Activated naive CD4-positive, alpha-beta T cell treated with anti-CD3 and anti-CD28 coated beads for 36 hours (primary cell): ENCODE data around the gene TJP1. TPM values are rescaled to one million over a fixed set of nuclear protein-coding genes. Genes with fewer than 3 reads are reported as not detected.

Experiments used
- CTCF ChIA-PET: fragments of 350-600 bp; sonication (Branson Sonifier 250); formaldehyde crosslinking; loops from one replicate; lab custom pipeline; 2021; ENCODE audit warnings: antibody characterized with exemption; lab: Charles Lee
- DNase-seq: peaks from one replicate; pipeline ENCODE4 v3.0.0-alpha.2; 2020
- H3K27ac Mint-ChIP-seq: one replicate; pipeline ENCODE4 v1.8.0; 2021; ENCODE audit warnings: mild to moderate bottlenecking, mixed read lengths
- H3K27me3 Mint-ChIP-seq: one replicate; pipeline ENCODE4 v1.8.0; 2021; ENCODE audit warnings: low read depth, mixed read lengths
- H3K36me3 Mint-ChIP-seq: one replicate; pipeline ENCODE4 v1.8.0; 2021; ENCODE audit warnings: low read depth, mixed read lengths
- H3K4me1 Mint-ChIP-seq: one replicate; pipeline ENCODE4 v1.8.0; 2021; ENCODE audit warnings: low read depth, mixed read lengths
- H3K4me3 Mint-ChIP-seq: one replicate; pipeline ENCODE4 v1.8.0; 2021; ENCODE audit warnings: mild to moderate bottlenecking, moderate library complexity, mixed read lengths
- H3K9me3 Mint-ChIP-seq: one replicate; pipeline ENCODE4 v1.8.0; 2021; ENCODE audit warnings: mixed read lengths
- intact Hi-C: fragments of 100-400 bp; cut with micrococcal nuclease; formaldehyde crosslinking; loops from one replicate; pipeline ENCODE4 v1.15.1; 2023
- total RNA-seq, 2 experiments: library from RNA; stranded (reverse); gene quantifications; one replicate each; pipeline ENCODE4 v1.2.3, GENCODE V29; 2021

The TJP1 gene
- total RNA-seq, 2 experiments from 2014 or later = not detected

DNA sequence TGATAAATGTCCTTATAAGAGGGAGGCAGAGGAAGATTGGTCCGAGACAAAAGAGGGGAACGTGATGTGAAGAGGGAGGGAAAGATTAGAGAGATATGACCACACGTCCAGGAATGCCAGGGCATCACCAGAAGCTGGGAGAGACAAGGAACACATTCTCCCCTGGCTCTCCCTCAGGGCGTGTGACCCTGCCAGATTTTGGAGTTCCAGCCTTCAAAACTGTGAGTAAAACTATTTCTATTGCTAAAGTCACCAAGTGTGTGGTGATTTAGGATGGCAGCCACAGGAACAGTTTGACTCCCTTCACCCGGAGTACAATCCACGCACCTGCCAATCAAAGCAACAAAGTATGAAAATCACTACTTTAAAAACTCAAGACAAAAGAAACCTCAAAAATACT is 32.1 kb upstream of the TJP1 start:
- Mint-ChIP-seq H3K36me3 (no peaks in the 10 kb centered on the region), H3K4me1 (no peaks in the 10 kb centered on the region), H3K27ac (no peak overlapping the region), H3K4me3 (no peak overlapping the region), H3K9me3 (no peaks in the 10 kb centered on the region), H3K27me3 (peaks cover 7% of the 10 kb centered on the region)
- intact Hi-C loops = no loop called here
- no peak for DNase-seq
- CTCF ChIA-PET = no interaction called here

- Mint-ChIP-seq H3K27me3 (peaks cover 7% of the 10 kb centered on the region), H3K36me3 (no peaks in the 10 kb centered on the region), H3K4me1 (no peaks in the 10 kb centered on the region), H3K27ac (no peak overlapping the region), H3K9me3 (no peaks in the 10 kb centered on the region), H3K4me3 (no peak overlapping the region)
- DNase-seq = no peak
- CTCF ChIA-PET = no interaction called here
- intact Hi-C loops = no loop called here
Measured at GRCh38 chr15:29853211-29853987, 31.1 kb upstream of the TJP1 start.

DNA sequence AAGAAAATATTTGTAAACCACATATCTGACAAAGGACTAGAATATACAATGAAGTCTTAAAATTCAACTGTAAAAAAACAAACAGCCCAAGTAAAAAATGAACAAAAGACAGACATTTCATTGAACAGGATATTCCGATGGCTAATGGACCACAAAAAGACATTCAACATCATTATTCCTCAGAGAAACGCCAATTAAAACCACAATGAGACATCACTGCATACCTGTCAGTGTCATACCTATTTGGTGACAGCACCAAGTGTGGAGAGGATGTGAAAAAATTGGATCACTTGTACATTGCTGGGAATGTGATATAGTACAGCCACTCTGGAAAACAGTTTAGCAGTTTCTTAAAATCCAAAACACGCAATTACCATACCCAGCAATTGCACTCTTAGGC is 29.9 kb upstream of the TJP1 start:
- Mint-ChIP-seq H3K4me3 (no peak overlapping the region), H3K36me3 (peaks cover 3% of the 10 kb centered on the region), H3K9me3 (peaks cover 9% of the 10 kb centered on the region), H3K27me3 (peaks cover 10% of the 10 kb centered on the region), H3K4me1 (no peaks in the 10 kb centered on the region), H3K27ac (no peak overlapping the region)
- CTCF ChIA-PET = interaction anchor here (0.7 kb wide), 1 partner anchor 30 kb away, joined by 3 read pairs; no protein-coding TSS in a partner anchor
- intact Hi-C loops = no loop called here
- DNase-seq = no peak

DNA sequence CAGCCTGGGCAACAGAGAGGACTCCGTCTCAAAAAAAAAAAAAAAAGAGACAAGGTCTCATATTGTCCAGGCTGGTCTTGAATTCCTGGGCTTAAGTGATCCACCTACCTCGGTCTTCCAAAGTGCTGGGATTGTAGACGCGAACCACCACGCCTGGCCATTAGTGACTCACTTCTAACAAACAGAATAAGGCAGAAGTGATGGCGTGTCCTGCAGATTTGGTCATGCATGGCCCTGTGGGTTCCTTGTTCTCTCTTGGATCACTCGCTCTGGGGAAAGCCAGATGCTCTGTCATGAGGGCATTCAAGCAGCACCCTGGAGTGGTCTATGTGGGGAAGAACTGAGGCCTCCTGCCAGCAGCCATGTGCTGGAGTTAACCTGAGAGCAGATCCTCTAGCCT is 27.4 kb upstream of the TJP1 start:
- Mint-ChIP-seq H3K4me1 (no peaks in the 10 kb centered on the region), H3K4me3 (no peak overlapping the region), H3K9me3 (peaks cover 18% of the 10 kb centered on the region), H3K27me3 (peaks cover 19% of the 10 kb centered on the region), H3K36me3 (peaks cover 11% of the 10 kb centered on the region), H3K27ac (no peak overlapping the region)
- DNase-seq = no peak
- intact Hi-C loops = no loop called here
- CTCF ChIA-PET = no interaction called here

- Mint-ChIP-seq H3K36me3 (peaks cover 11% of the 10 kb centered on the region), H3K9me3 (peaks cover 18% of the 10 kb centered on the region), H3K4me1 (no peaks in the 10 kb centered on the region), H3K27ac (no peak overlapping the region), H3K4me3 (no peak overlapping the region), H3K27me3 (peaks cover 23% of the 10 kb centered on the region)
- intact Hi-C loops = no loop called here
- DNase-seq = no peak
- CTCF ChIA-PET = no interaction called here
Measured at GRCh38 chr15:29849218-29849617, 26.9 kb upstream of the TJP1 start.

DNA sequence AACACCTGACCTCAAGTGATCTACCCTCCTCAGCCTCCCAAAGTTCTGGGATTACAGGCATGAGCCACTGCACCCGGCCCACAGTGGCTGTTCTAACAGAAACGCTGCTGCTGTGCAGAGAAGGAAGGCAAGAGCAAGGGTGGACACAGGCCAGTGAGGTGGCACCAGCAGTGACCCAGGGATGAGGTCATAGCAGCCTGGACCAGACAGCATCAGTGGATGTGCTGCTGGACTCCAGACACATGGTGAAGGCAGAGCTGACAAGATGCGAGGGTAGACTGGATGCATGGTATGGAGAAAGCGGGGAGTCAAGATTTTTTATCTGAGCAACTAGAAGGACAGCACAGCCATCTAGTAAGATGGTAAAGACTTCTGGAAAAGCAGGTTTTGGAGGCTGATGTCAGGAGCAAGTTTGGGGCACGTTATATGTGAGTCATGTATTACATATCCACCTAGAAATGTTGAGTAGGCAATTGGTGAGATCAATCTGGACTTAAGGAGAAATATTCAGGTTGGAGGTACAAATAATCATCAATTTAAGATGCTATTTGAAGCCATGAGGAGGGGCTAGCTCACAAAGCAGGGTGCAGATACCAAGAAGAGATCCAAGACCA is 22.1 kb upstream of the TJP1 start:
- peaks cover 53% of the 10 kb centered on the region for H3K27me3 Mint-ChIP-seq
- no peak overlapping the region for H3K27ac Mint-ChIP-seq
- no peak overlapping the region for H3K4me3 Mint-ChIP-seq
- peaks cover 18% of the 10 kb centered on the region for H3K9me3 Mint-ChIP-seq
- no peak for DNase-seq
- intact Hi-C loops = no loop called here
- H3K36me3 Mint-ChIP-seq = peaks cover 11% of the 10 kb centered on the region
- no peaks in the 10 kb centered on the region for H3K4me1 Mint-ChIP-seq
- CTCF ChIA-PET = no interaction called here

GRCh38 chr15:29842290-29842689 is 20.0 kb upstream of the TJP1 start:
- peaks cover 60% of the 10 kb centered on the region for H3K27me3 Mint-ChIP-seq
- no peak for DNase-seq
- H3K4me3 Mint-ChIP-seq = no peak overlapping the region
- peaks cover 10% of the 10 kb centered on the region for H3K9me3 Mint-ChIP-seq
- peaks cover 10% of the 10 kb centered on the region for H3K36me3 Mint-ChIP-seq
- no peak overlapping the region for H3K27ac Mint-ChIP-seq
- intact Hi-C loops = no loop called here
- no peaks in the 10 kb centered on the region for H3K4me1 Mint-ChIP-seq
- CTCF ChIA-PET = no interaction called here

DNA sequence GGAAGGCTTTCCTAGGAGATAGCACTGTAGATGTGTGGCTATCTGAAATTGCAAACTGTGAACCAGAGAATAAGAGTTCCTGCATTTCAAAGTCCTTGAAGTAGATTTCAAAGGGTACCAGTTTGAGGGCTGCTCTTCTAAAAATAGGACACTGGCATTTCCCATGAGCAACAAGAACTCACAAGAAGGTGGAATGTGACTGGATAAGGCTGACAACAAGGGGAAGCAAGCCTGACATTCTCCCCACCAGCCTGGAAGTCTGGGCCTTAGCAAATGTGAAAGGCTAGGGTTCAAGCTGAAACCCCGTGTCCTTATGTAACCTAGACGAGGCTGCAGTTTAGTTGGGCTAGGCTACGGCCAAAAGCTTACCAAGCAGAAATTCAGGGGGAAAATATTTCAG is 18.7 kb upstream of the TJP1 start:
- Mint-ChIP-seq H3K36me3 (peaks cover 2% of the 10 kb centered on the region), H3K4me1 (no peaks in the 10 kb centered on the region), H3K4me3 (no peak overlapping the region), H3K27me3 (peaks cover 63% of the 10 kb centered on the region), H3K27ac (no peak overlapping the region), H3K9me3 (peaks cover 3% of the 10 kb centered on the region)
- CTCF ChIA-PET = no interaction called here
- no peak for DNase-seq
- intact Hi-C loops = no loop called here

- intact Hi-C loops = no loop called here
- CTCF ChIA-PET = no interaction called here
- Mint-ChIP-seq H3K4me1 (no peaks in the 10 kb centered on the region), H3K27ac (no peak overlapping the region), H3K4me3 (no peak overlapping the region), H3K9me3 (peaks cover 2% of the 10 kb centered on the region), H3K27me3 (peaks cover 67% of the 10 kb centered on the region), H3K36me3 (no peaks in the 10 kb centered on the region)
- no peak for DNase-seq
Measured at GRCh38 chr15:29840054-29840453, 17.8 kb upstream of the TJP1 start.

DNA sequence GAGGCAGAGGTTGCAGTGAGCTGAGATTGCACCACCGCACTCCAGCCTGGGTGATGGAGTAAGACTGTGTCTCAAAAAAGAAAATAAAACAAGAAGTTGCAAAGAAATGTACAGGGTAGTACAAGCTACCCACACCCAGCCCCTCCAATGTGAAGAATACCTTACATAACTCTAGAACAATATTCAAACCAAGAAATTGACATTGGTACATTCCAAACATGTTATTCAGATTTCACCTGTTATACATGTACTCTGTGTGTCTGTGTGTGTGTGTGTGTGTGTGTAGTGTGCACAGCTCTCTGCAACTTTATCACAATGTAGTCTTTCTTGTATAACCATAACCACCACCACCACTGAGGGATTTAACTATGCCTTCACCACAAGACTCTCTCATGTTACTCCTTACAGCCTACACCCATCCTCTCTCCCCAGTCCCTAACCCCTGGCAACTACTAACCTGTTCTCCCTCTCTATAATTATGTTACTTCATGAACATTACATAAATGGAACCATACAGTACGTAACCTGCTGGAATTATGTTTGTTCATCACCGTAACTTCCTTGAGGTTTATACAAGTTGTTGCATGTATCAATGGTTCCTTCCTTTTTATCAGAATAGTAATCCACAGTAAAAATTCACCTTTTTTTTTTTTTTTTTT is 16.2 kb upstream of the TJP1 start:
- H3K27ac Mint-ChIP-seq = no peak overlapping the region
- intact Hi-C loops = no loop called here
- no peak overlapping the region for H3K4me3 Mint-ChIP-seq
- H3K27me3 Mint-ChIP-seq = peaks cover 58% of the 10 kb centered on the region
- H3K9me3 Mint-ChIP-seq = peaks cover 2% of the 10 kb centered on the region
- DNase-seq = no peak
- H3K4me1 Mint-ChIP-seq = no peaks in the 10 kb centered on the region
- H3K36me3 Mint-ChIP-seq = no peaks in the 10 kb centered on the region
- CTCF ChIA-PET = no interaction called here

DNA sequence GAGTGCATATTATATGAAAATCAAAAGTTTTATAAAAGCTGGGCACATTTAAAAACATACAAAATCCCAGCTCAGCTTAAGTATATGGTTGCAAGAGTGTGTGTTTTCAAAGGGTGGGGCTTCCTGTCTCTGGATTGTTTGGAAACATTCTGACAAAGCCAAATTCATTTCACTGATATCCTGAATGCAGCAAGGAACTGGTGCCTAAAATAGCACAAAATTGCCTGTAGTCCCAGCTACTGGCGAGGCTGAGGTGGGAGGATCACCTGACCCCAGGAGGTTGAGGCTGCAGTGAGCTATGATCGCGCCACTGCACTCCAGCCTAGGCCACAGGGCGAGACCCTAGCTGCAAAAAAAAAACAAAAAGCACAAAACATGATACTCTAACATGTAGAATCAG is 13.0 kb upstream of the TJP1 start:
- Mint-ChIP-seq H3K27me3 (peaks cover 63% of the 10 kb centered on the region), H3K4me1 (no peaks in the 10 kb centered on the region), H3K9me3 (peaks cover 5% of the 10 kb centered on the region), H3K27ac (no peak overlapping the region), H3K4me3 (no peak overlapping the region), H3K36me3 (no peaks in the 10 kb centered on the region)
- intact Hi-C loops = no loop called here
- no peak for DNase-seq
- CTCF ChIA-PET = no interaction called here

- H3K4me1 Mint-ChIP-seq = no peaks in the 10 kb centered on the region
- DNase-seq = no peak
- H3K36me3 Mint-ChIP-seq = no peaks in the 10 kb centered on the region
- intact Hi-C loops = no loop called here
- no peak overlapping the region for H3K27ac Mint-ChIP-seq
- peaks cover 5% of the 10 kb centered on the region for H3K9me3 Mint-ChIP-seq
- no peak overlapping the region for H3K4me3 Mint-ChIP-seq
- CTCF ChIA-PET = no interaction called here
- H3K27me3 Mint-ChIP-seq = peaks cover 59% of the 10 kb centered on the region
Measured at GRCh38 chr15:29832709-29833108, 10.4 kb upstream of the TJP1 start.
